Peyer's patch (tissue), 4 donors: ENCODE data around the gene FRMPD4.

ENCODE experiments used
- CTCF ChIP-seq, 6 experiments: fragments of 450-650 bp in 4 of 6; fragments of 200-600 bp in 2 of 6; sonication (generic) in 1 of 6; IDR thresholded peaks; one replicate each; pipeline ENCODE4 v1.5.1; 2017 to 2019; ENCODE audit warnings: antibody characterized with exemption in 6 of 6, mild to moderate bottlenecking in 3 of 6, moderate library complexity in 1 of 6
- POLR2A ChIP-seq, 2 donors: fragments of 450-650 bp; IDR thresholded peaks; one replicate each; pipeline ENCODE4 v1.5.1; 2017; ENCODE audit warnings: antibody characterized with exemption in 2 of 2, mild to moderate bottlenecking in 2 of 2, moderate library complexity in 2 of 2

GRCh38 chrX:12128017-12128416, 10.3 kb upstream of the FRMPD4 start:
- no peak for TF ChIP-seq CTCF (IDR thresholded peaks at IDR 0.05)
- TF ChIP-seq POLR2A (IDR thresholded peaks at IDR 0.05): no peak
